Progenitor cell of endocrine pancreas (in vitro differentiated cells): Measurements from ENCODE around the gene MSMB. TPM values are rescaled to one million over a fixed set of nuclear protein-coding genes. Genes with fewer than 3 reads are reported as not detected.

Source experiments
- DNase-seq: peaks from one replicate; pipeline ENCODE4 v3.0.0; 2021; ENCODE audit warnings: low spot score; ENCODE audit not compliant: unreplicated experiment
- H3K27ac Mint-ChIP-seq: 2 replicates; pipeline ENCODE4 v1.8.0; 2021; ENCODE audit warnings: mild to moderate bottlenecking, moderate library complexity, mixed read lengths
- H3K27me3 Mint-ChIP-seq: 2 replicates; pipeline ENCODE4 v1.8.0; 2021; ENCODE audit warnings: mixed read lengths
- H3K36me3 Mint-ChIP-seq: 2 replicates; pipeline ENCODE4 v1.8.0; 2022; ENCODE audit warnings: mixed read lengths; ENCODE audit not compliant: insufficient read depth
- H3K4me1 Mint-ChIP-seq: 2 replicates; pipeline ENCODE4 v1.8.0; 2021; ENCODE audit warnings: low read depth, mixed read lengths
- H3K4me3 Mint-ChIP-seq: 2 replicates; pipeline ENCODE4 v1.8.0; 2021; ENCODE audit warnings: low read depth, mild to moderate bottlenecking, moderate library complexity, mixed read lengths
- H3K9me3 Mint-ChIP-seq: 2 replicates; pipeline ENCODE4 v1.8.0; 2021; ENCODE audit warnings: low read depth, mixed read lengths
- CTCF ChIP-seq: fragments of 200-600 bp; sonication (generic); IDR thresholded peaks from one replicate; pipeline ENCODE4 v1.5.0; 2021; ENCODE audit warnings: antibody characterized with exemption, mild to moderate bottlenecking; ENCODE audit not compliant: unreplicated experiment
- total RNA-seq: library from RNA; stranded (reverse); gene quantifications from 2 replicates; pipeline ENCODE4 v1.2.1, GENCODE V29; 2021

MSMB gene
- total RNA-seq, 1 donor from 2014 or later, result not detected

GRCh38 chr10:46016811-46017210 lies 29.3 kb downstream of the MSMB start:
- Mint-ChIP-seq H3K9me3 (no peaks in the 10 kb centered on the region), H3K4me3 (no peak overlapping the region), H3K27ac (no peak overlapping the region), H3K36me3 (peaks cover 15% of the 10 kb centered on the region), H3K4me1 (peaks cover 21% of the 10 kb centered on the region), H3K27me3 (no peaks in the 10 kb centered on the region)
- TF ChIP-seq CTCF, result no peak
- no peak for DNase-seq

GRCh38 chr10:46016190-46016589 lies 29.9 kb downstream of the MSMB start:
- no peak overlapping the region for H3K4me3 Mint-ChIP-seq
- no peaks in the 10 kb centered on the region for H3K27me3 Mint-ChIP-seq
- TF ChIP-seq CTCF, result no peak
- peaks cover 15% of the 10 kb centered on the region for H3K36me3 Mint-ChIP-seq
- no peaks in the 10 kb centered on the region for H3K9me3 Mint-ChIP-seq
- DNase-seq, result no peak
- no peak overlapping the region for H3K27ac Mint-ChIP-seq
- peaks cover 21% of the 10 kb centered on the region for H3K4me1 Mint-ChIP-seq

GRCh38 chr10:46014683-46015405 lies 31.2 kb downstream of the MSMB start:
- Mint-ChIP-seq H3K4me1 (peaks cover 13% of the 10 kb centered on the region), H3K36me3 (peaks cover 21% of the 10 kb centered on the region), H3K27me3 (no peaks in the 10 kb centered on the region), H3K9me3 (no peaks in the 10 kb centered on the region), H3K4me3 (no peak overlapping the region), H3K27ac (no peak overlapping the region)
- TF ChIP-seq CTCF, result no peak
- no peak for DNase-seq

GRCh38 chr10:46014206-46014605 lies 31.9 kb downstream of the MSMB start:
- H3K27me3 Mint-ChIP-seq, result no peaks in the 10 kb centered on the region
- H3K9me3 Mint-ChIP-seq, result no peaks in the 10 kb centered on the region
- H3K36me3 Mint-ChIP-seq, result peaks cover 21% of the 10 kb centered on the region
- DNase-seq, result no peak
- H3K4me3 Mint-ChIP-seq, result no peak overlapping the region
- no peak for TF ChIP-seq CTCF
- H3K4me1 Mint-ChIP-seq, result peaks cover 6% of the 10 kb centered on the region
- H3K27ac Mint-ChIP-seq, result no peak overlapping the region

GRCh38 chr10:46012746-46013145 lies 33.3 kb downstream of the MSMB start:
- H3K27me3 Mint-ChIP-seq, result no peaks in the 10 kb centered on the region
- H3K4me3 Mint-ChIP-seq, result no peak overlapping the region
- H3K4me1 Mint-ChIP-seq, result peaks cover 1% of the 10 kb centered on the region
- TF ChIP-seq CTCF, result no peak
- H3K27ac Mint-ChIP-seq, result no peak overlapping the region
- peaks cover 29% of the 10 kb centered on the region for H3K36me3 Mint-ChIP-seq
- H3K9me3 Mint-ChIP-seq, result no peaks in the 10 kb centered on the region
- DNase-seq, result no peak
